ENCODE data around the gene SGCA. TPM values are rescaled to one million over a fixed set of nuclear protein-coding genes. Genes with fewer than 3 reads are reported as not detected.

SGCA gene
- total RNA-seq (not detected), polyA plus RNA-seq (under 1 TPM in 1 of 3 donors, not detected in 2; 0.71 TPM), total RNA-seq (0 to 0.49 (median 0) reads per million in 6 experiments)

DNA sequence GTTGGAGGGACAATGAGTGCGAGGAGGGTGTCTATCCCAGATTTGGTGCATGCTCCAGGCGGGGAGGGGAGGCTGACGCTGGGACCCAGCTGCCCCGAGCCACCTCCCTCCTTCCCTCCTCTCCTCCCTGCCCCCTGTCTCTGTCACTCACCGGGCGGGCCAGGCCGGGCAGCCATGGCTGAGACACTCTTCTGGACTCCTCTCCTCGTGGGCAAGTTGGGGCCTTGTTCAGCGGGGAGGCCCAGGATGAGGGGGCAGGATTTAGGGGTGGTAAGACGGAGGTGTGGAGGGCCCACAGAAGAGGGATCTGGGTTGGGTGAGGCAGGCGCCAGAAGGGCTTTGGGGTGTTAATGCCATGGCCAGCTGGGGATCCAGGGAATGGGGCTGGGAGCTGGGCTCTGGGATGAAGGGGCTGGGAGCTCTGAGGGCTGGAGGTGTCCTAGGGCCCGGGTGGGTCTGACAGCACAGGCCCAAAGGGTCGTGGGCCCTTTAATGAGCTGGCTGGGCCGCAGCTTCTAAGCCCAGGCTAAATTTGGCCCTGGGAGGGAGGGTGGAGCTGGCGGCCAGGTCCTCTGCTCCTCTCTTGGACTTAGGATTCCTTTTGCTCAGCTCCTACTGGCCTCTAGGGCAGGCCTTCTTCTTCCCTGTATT is at the start of gene SGCA:
Gene SGCA, plus strand, starts transcription at position 139 of the 651 bp plus-strand sequence. Its CDS starts 36 bp downstream, at position 175.
- Mint-ChIP-seq H3K27me3 (peaks cover 0 to 4% (median 0%) of the 10 kb centered on the region in 5 donors), H3K9me3 (no peaks in the 10 kb centered on the region), H3K27ac (peak within 1 kb of the TSS in 8 of 10 donors; percentile 8 to 93 (median 74)), H3K4me1 (peaks cover 26 to 55% (median 42%) of the 10 kb centered on the region in 4 donors), H3K36me3 (no peaks in the 10 kb centered on the region), H3K4me3 (peak within 1 kb of the TSS in 1 of 10 donors; percentile 4)
- DNase-seq (peak in 1 of 10 donors; percentile 61), ATAC-seq (no peak)
- POLR2A ChIA-PET, result interaction anchor here (2.5 kb wide), 1 partner anchor 18 kb away, joined by 8 read pairs; no protein-coding TSS in a partner anchor

DNA sequence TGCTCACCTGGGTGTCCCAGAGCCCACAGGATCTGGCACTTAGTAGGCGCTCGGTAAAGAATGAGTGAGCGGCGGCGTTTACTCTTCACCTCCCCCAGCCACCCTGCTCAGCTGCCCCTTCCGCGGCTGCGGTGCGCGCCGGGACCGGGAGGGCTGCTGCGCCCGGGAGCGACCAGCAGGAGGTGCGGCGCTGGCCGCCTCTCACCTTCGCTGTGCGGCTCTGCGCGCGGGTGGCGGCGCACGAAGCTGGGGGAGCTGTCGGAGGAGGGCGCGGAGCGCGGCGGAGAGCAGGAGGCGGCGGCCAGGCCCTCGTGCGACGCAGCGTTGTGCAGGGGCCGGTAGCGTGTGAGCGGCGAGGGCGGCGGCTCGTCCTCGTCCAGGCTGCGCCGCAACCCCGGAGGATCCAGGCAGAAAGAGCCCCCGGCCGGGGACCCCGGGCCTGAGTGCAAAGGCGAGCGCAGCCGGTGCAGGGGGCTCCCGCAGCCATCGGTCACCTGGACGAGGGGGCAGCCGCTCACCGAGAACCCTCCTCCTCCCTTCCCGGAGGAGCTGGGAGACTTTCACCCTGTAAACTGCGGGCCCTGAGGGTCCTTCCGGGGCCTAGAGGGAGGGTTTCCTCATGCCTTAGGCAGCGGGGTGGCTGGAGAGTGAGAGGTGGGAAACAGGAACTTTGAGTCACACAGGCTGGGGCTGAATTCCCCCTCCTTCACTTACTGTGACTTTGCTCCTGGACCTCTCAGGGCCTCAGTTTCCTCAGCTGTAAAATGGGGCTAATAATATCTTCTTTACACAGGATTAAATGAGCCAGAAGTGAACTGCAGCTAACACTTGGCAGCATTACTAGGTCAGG is 48.4 kb upstream of the SGCA start:
- H3K4me3 Mint-ChIP-seq, result peak overlapping the region in 9 of 10 donors; percentile 52 to 87 (median 72)
- peaks cover 22 to 67% (median 45%) of the 10 kb centered on the region in 5 donors for H3K27me3 Mint-ChIP-seq
- POLR2A ChIA-PET, result interaction anchor here (0.9 to 1.5 kb wide), 4 partner anchors 13 to 30 kb away, joined by 3 to 8 read pairs (median 6); partner anchors contain the start of gene SAMD14
- peak; percentile 96 to 98 for ATAC-seq
- no peaks in the 10 kb centered on the region for H3K9me3 Mint-ChIP-seq
- peak in 9 of 10 donors; percentile 49 to 77 (median 64) for DNase-seq
- H3K4me1 Mint-ChIP-seq, result peaks cover 11 to 19% (median 17%) of the 10 kb centered on the region in 4 donors
- H3K27ac Mint-ChIP-seq, result no peak overlapping the region
- no peaks in the 10 kb centered on the region for H3K36me3 Mint-ChIP-seq

DNA sequence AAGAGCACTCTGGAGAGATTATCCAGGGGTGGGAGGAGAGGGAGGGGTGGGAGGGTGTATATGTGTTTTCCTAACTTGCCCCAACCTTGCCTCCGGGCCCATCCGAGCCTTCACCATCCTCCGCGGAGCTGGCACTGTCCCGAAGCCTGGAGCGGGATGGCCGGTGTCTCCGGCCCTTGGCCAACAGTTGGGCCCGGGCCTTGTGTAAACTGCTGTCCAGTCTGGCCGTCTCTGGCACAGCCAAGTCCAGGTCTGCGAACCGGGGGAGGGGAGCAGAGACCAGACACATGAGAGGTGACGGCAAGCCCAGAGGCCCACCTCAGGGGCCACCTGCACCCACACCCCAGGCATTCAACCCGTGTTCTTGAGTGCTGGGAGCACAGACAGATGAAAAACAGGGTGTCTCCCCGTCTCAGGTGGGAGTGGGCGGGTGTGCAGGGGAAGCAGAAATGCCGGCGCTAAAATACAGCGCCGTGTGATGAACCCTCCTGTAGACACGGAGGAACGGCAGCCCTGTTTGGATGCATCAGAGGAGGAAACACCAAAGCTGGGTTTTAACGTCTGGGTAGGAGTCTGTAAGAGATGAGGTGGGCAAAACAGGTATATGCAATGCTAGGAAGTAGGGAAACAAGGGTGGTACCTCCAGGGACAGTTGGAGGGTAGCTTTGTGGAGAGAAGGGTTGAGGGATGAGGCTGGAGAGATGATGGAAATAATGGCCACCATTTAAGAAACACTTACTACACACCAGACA is 47.6 kb upstream of the SGCA start:
- Mint-ChIP-seq H3K27me3 (peaks cover 22 to 73% (median 50%) of the 10 kb centered on the region in 5 donors), H3K27ac (no peak overlapping the region), H3K4me1 (peaks cover 11 to 19% (median 17%) of the 10 kb centered on the region in 4 donors), H3K9me3 (no peaks in the 10 kb centered on the region), H3K4me3 (peak overlapping the region in 6 of 10 donors; percentile 3 to 67 (median 20)), H3K36me3 (no peaks in the 10 kb centered on the region)
- POLR2A ChIA-PET, result interaction anchor here (1.4 to 1.5 kb wide), 2 partner anchors 23 to 29 kb away, joined by 4 to 7 read pairs; no protein-coding TSS in a partner anchor
- no peak for DNase-seq
- ATAC-seq, result no peak

DNA sequence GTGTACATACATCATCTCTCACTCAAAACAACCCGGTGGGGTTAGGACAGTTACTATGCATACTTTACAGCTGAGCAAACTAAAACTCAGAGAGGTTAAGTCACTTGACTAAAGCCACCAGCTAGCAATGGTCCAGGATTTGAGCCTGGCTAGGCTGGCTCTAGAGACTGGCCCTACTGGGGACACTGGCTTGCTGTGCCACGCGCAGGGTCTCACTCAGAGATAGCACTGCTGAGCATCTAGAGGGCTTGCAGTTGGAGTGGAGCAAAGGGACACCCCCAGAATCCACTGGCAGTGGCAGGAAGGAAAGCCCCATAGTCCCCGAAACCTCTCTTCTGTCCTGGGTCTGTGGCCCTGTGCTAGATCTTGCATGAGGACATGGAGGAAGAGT is 47.0 kb upstream of the SGCA start:
- Mint-ChIP-seq H3K4me1 (peaks cover 11 to 19% (median 17%) of the 10 kb centered on the region in 4 donors), H3K4me3 (peak overlapping the region in 3 of 10 donors; percentile 3 to 7 (median 6)), H3K27ac (no peak overlapping the region), H3K36me3 (no peaks in the 10 kb centered on the region), H3K9me3 (no peaks in the 10 kb centered on the region), H3K27me3 (peaks cover 22 to 73% (median 50%) of the 10 kb centered on the region in 5 donors)
- POLR2A ChIA-PET, result no interaction called here
- DNase-seq (no peak), ATAC-seq (no peak)

DNA sequence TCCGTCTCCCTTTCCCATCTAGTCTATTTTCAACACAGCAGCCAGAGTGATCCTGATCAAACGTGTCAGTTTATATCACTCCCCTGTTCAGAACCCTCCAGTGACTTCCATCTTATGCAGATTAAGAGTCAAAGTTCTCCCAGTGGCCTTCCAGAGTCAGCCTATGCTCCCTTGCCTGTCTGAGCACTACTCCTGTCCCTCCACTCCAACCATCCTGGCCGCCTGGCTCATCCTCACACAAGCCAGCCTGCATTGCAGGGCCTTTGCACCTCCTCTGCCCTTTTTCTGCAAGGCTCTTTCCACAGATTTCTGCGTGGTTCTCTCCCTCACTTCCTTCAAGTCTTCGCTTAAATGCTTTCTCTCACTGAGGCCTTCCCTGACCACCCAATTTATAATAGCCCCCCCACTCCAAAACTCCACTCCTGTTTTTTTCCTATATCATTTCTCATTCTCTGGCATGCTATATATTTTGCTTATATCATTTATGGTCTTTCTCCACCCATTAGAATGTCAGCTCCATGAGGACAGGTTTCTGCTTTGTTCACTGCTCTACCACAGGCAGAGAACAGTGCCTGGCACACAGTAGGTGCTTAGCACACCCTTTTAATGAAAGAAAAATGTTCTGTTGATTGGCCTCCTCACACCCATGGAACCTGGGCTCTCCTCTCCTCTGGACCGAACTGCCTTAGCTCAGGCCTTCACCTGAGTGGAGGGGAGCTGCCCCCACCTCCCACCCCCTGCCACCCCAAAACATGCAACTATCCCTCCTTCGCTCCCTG is 45.1 kb upstream of the SGCA start:
- Mint-ChIP-seq H3K4me1 (peaks cover 7 to 13% (median 10%) of the 10 kb centered on the region in 4 donors), H3K36me3 (no peaks in the 10 kb centered on the region), H3K9me3 (no peaks in the 10 kb centered on the region), H3K27me3 (peaks cover 18 to 63% (median 43%) of the 10 kb centered on the region in 5 donors), H3K4me3 (peak overlapping the region in 1 of 10 donors; percentile 25), H3K27ac (no peak overlapping the region)
- no peak for DNase-seq
- no peak for ATAC-seq
- POLR2A ChIA-PET, result no interaction called here

DNA sequence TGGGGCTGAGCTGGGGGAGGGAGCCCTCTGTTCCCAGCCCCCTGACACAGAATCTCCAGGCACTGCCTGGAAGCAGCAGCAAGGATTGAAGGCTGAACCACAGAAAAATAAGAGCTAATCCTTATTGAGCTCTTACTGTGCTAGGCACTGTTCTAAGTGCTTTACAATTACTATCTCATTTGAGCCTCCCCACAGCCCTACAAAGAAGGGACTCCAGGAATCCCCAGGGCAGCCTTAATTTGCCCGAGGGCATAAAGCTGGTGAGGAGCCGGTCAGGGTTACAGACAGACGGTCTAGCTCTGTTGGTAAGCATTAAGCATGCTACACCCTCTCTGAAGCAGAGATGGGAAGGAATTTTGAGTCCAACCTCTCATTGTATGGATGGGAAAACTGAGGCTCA is 42.9 kb upstream of the SGCA start:
- POLR2A ChIA-PET, result no interaction called here
- no peak overlapping the region for H3K27ac Mint-ChIP-seq
- no peaks in the 10 kb centered on the region for H3K36me3 Mint-ChIP-seq
- no peak for DNase-seq
- no peak overlapping the region for H3K4me3 Mint-ChIP-seq
- peaks cover 0 to 8% (median 4%) of the 10 kb centered on the region in 4 donors for H3K4me1 Mint-ChIP-seq
- H3K9me3 Mint-ChIP-seq, result no peaks in the 10 kb centered on the region
- ATAC-seq, result no peak
- peaks cover 11 to 44% (median 32%) of the 10 kb centered on the region in 5 donors for H3K27me3 Mint-ChIP-seq

DNA sequence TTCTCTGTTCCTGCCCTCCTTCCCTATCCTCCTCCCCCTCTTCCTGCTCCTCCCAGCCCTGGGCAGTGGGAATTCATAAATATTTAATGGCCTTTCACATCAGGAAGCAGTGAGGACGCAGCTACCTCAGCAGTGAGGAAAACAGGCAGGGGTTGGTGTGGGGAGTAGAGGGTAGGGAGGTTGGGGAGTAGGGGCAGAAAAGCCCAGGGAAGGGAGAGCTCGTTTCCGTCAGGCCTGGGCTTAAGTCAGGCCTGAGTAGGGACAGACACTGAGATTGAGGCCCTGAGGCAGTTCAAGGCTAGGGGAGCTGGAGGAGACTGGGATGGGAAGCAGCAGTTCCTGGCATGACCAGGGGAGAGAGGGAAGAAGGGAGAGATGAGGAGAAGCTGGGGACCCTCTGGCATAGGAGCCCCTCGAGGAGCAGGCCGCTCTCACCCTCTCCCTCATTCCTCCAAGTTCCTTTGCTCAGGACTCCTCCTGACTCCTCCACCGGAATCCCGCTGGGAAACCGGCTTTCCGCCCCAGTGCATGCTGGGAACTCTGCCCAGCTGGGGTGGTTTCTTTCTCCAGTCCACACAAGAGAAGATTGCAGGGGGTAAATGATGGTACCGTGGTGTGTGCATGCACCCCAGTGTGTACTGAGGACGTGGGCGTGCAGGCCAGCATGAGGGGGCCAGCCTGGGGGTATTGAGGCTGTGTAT is 42.0 kb upstream of the SGCA start:
- H3K27ac Mint-ChIP-seq, result peak overlapping the region in 1 of 10 donors; percentile 61
- DNase-seq, result no peak
- H3K36me3 Mint-ChIP-seq, result peaks cover 0 to 2% (median 0%) of the 10 kb centered on the region in 3 donors
- no peak for ATAC-seq
- H3K4me1 Mint-ChIP-seq, result peaks cover 4 to 13% (median 11%) of the 10 kb centered on the region in 4 donors
- POLR2A ChIA-PET, result interaction anchor here (1.1 kb wide), 1 partner anchor 15 kb away, joined by 3 read pairs; no protein-coding TSS in a partner anchor
- no peaks in the 10 kb centered on the region for H3K9me3 Mint-ChIP-seq
- no peak overlapping the region for H3K4me3 Mint-ChIP-seq
- H3K27me3 Mint-ChIP-seq, result peaks cover 13 to 49% (median 29%) of the 10 kb centered on the region in 5 donors

DNA sequence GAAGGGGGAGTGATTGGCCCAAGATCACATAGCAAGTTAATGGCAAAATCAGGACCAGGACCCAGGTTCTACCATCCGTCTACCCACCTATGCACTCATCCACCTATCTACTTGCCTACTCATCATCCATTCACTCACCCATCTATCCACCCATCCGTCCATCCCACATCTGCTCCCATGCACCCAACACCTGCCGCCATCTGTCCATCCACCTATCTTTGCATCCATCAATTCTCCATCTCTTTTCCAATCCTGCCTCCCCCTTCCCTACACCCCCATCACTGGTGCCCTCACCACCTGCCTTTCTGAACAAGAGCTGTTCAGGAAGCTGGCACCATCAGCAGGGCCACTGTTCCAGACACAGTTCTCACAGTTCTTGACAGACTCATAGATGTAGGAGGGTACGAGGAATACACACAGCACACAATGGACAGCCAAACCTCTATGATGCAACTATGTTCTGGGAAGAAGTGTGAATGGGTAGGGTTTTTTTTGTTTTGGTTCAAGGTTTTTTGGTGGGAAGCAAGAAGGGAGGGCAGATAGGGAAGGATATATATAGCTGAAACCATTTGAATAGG is 40.3 kb upstream of the SGCA start:
- H3K4me1 Mint-ChIP-seq, result peaks cover 5 to 20% (median 16%) of the 10 kb centered on the region in 4 donors
- no peak for ATAC-seq
- no peak overlapping the region for H3K27ac Mint-ChIP-seq
- POLR2A ChIA-PET, result interaction anchor here (0.7 kb wide), 1 partner anchor 23 kb away, joined by 3 read pairs; no protein-coding TSS in a partner anchor
- H3K27me3 Mint-ChIP-seq, result peaks cover 6 to 38% (median 19%) of the 10 kb centered on the region in 5 donors
- DNase-seq, result no peak
- peaks cover 0 to 2% (median 0%) of the 10 kb centered on the region in 3 donors for H3K36me3 Mint-ChIP-seq
- H3K4me3 Mint-ChIP-seq, result no peak overlapping the region
- no peaks in the 10 kb centered on the region for H3K9me3 Mint-ChIP-seq

DNA sequence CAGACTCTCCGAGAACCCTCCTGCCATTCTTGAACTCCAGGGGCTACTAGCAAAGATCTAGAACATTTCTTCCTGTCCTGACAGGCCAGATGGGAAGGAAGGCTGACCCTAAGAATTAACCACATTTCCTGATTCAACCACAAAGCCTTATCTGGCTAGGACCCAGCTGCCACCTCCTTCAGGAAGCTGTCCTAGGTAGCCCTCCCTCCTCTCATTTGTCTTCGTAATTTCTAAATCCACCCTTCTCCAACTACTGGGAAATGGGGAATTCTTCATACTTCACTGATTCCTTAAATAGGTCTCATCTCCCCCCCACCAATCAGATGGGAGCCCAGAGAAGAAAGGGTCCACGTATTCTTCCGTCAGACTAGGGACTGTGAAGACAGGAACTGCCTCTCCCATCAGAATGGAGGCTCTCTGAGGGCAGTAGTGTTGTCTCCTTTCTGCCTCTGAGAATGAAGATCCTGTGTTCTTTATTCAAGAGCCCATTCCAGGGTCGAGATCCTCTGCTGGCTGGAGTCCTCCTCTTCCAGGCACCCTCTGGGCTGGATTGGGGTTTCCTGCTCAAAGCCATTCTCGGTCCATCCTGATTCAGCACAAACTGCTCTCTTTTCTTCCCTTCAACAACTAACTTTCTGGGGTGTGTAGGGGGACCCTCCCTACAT is 38.0 kb upstream of the SGCA start:
- Mint-ChIP-seq H3K4me3 (peak overlapping the region in 1 of 10 donors; percentile 6), H3K9me3 (no peaks in the 10 kb centered on the region), H3K27ac (peak overlapping the region in 2 of 10 donors; percentile 20 to 56), H3K36me3 (peaks cover 0 to 2% (median 0%) of the 10 kb centered on the region in 3 donors), H3K4me1 (peaks cover 19 to 39% (median 32%) of the 10 kb centered on the region in 4 donors), H3K27me3 (peaks cover 5 to 22% (median 13%) of the 10 kb centered on the region in 5 donors)
- DNase-seq (no peak), ATAC-seq (no peak)
- POLR2A ChIA-PET, result no interaction called here

Data from naive thymus-derived CD8-positive, alpha-beta T cell (primary cell).